Type B pancreatic cell (in vitro differentiated cells): ENCODE measurements around the gene MKKS. TPM values are rescaled to one million over a fixed set of nuclear protein-coding genes. Genes with fewer than 3 reads are reported as not detected.

Experiments used
- DNase-seq: peaks from one replicate; pipeline ENCODE4 v3.0.0; 2021; ENCODE audit warnings: mixed read lengths; ENCODE audit not compliant: unreplicated experiment; ENCODE audit errors: extremely low spot score
- H3K27ac Mint-ChIP-seq: 2 replicates; pipeline ENCODE4 v1.8.0; 2021; ENCODE audit warnings: mild to moderate bottlenecking, mixed read lengths
- H3K27me3 Mint-ChIP-seq: 2 replicates; pipeline ENCODE4 v1.8.0; 2021; ENCODE audit warnings: mixed read lengths
- H3K36me3 Mint-ChIP-seq: 2 replicates; pipeline ENCODE4 v1.8.0; 2021; ENCODE audit warnings: mixed read lengths
- H3K4me1 Mint-ChIP-seq: one replicate; pipeline ENCODE4 v1.8.0; 2021; ENCODE audit warnings: mixed read lengths; ENCODE audit not compliant: unreplicated experiment
- H3K4me3 Mint-ChIP-seq: 2 replicates; pipeline ENCODE4 v1.8.0; 2021; ENCODE audit warnings: mild to moderate bottlenecking, mixed read lengths
- H3K9me3 Mint-ChIP-seq: 2 replicates; pipeline ENCODE4 v1.8.0; 2021; ENCODE audit warnings: mixed read lengths
- CTCF ChIP-seq: fragments of 200-600 bp; sonication (generic); conservative IDR thresholded peaks from 2 replicates; pipeline ENCODE4 v1.5.0; 2021; ENCODE audit warnings: antibody characterized with exemption, mild to moderate bottlenecking
- total RNA-seq: library from RNA; stranded (reverse); gene quantifications from 2 replicates; pipeline ENCODE4 v1.2.1, GENCODE V29; 2021; ENCODE audit warnings: low replicate concordance

MKKS gene
- total RNA-seq, 1 donor from 2014 or later, result 19.9 TPM

GRCh38 chr20:10434467-10434831 is 427 bp upstream of the MKKS start:
- peak; percentile 91 for DNase-seq
- Mint-ChIP-seq H3K27ac (peak overlapping the region; percentile 98), H3K36me3 (peaks cover 6% of the 10 kb centered on the region), H3K4me1 (peaks cover 33% of the 10 kb centered on the region), H3K4me3 (peak overlapping the region; percentile 92), H3K27me3 (no peaks in the 10 kb centered on the region), H3K9me3 (no peaks in the 10 kb centered on the region)
- no peak for TF ChIP-seq CTCF

GRCh38 chr20:10433014-10433622 is 904 bp downstream of the MKKS start:
- no peak for TF ChIP-seq CTCF
- no peaks in the 10 kb centered on the region for H3K9me3 Mint-ChIP-seq
- DNase-seq, result no peak
- peak overlapping the region; percentile 98 for H3K27ac Mint-ChIP-seq
- peak overlapping the region; percentile 92 for H3K4me3 Mint-ChIP-seq
- H3K27me3 Mint-ChIP-seq, result no peaks in the 10 kb centered on the region
- H3K36me3 Mint-ChIP-seq, result peaks cover 10% of the 10 kb centered on the region
- peaks cover 39% of the 10 kb centered on the region for H3K4me1 Mint-ChIP-seq

GRCh38 chr20:10432079-10432478 is 1.9 kb downstream of the MKKS start:
- no peak overlapping the region for H3K27ac Mint-ChIP-seq
- peaks cover 36% of the 10 kb centered on the region for H3K4me1 Mint-ChIP-seq
- H3K4me3 Mint-ChIP-seq, result peak overlapping the region; percentile 51
- no peak for TF ChIP-seq CTCF
- no peak for DNase-seq
- no peaks in the 10 kb centered on the region for H3K9me3 Mint-ChIP-seq
- H3K27me3 Mint-ChIP-seq, result no peaks in the 10 kb centered on the region
- peaks cover 10% of the 10 kb centered on the region for H3K36me3 Mint-ChIP-seq

GRCh38 chr20:10430704-10431103 is 3.3 kb downstream of the MKKS start:
- no peak overlapping the region for H3K27ac Mint-ChIP-seq
- peaks cover 10% of the 10 kb centered on the region for H3K36me3 Mint-ChIP-seq
- H3K9me3 Mint-ChIP-seq, result no peaks in the 10 kb centered on the region
- peaks cover 38% of the 10 kb centered on the region for H3K4me1 Mint-ChIP-seq
- no peaks in the 10 kb centered on the region for H3K27me3 Mint-ChIP-seq
- DNase-seq, result no peak
- no peak for TF ChIP-seq CTCF
- H3K4me3 Mint-ChIP-seq, result peak overlapping the region; percentile 37

GRCh38 chr20:10430000-10430466 is 4.0 kb downstream of the MKKS start:
- no peak overlapping the region for H3K27ac Mint-ChIP-seq
- no peak for DNase-seq
- peaks cover 10% of the 10 kb centered on the region for H3K36me3 Mint-ChIP-seq
- H3K27me3 Mint-ChIP-seq, result no peaks in the 10 kb centered on the region
- H3K4me1 Mint-ChIP-seq, result peaks cover 38% of the 10 kb centered on the region
- H3K4me3 Mint-ChIP-seq, result no peak overlapping the region
- TF ChIP-seq CTCF, result no peak
- no peaks in the 10 kb centered on the region for H3K9me3 Mint-ChIP-seq
